SK-N-MC (cell line): Measurements from ENCODE around the gene POP4.

Experiments used
- DNase-seq: peaks from one replicate; pipeline ENCODE4 v3.0.0-alpha.2; 2011; ENCODE audit warnings: low read depth, low spot score
- H3K27ac ChIP-seq: fragments of 200-600 bp; sonication (generic); 2 replicates; pipeline ENCODE4 v1.5.1; 2016; ENCODE audit warnings: mixed run types
- H3K36me3 ChIP-seq: fragments of 200-600 bp; sonication (generic); 2 replicates; pipeline ENCODE4 v1.6.1; 2017; ENCODE audit warnings: antibody characterized with exemption, low read length, mixed read lengths; ENCODE audit not compliant: insufficient read depth
- H3K4me3 ChIP-seq: fragments of 200-600 bp; sonication (generic); 2 replicates; pipeline ENCODE4 v1.5.1; 2016
- H3K9ac ChIP-seq: fragments of 200-600 bp; sonication (generic); 2 replicates; pipeline ENCODE4 v1.8.0; 2017; ENCODE audit warnings: mixed run types, mixed read lengths; ENCODE audit not compliant: insufficient read length
- H3K9me3 ChIP-seq: fragments of 200-600 bp; sonication (generic); 2 replicates; pipeline ENCODE4 v1.6.1; 2017; ENCODE audit warnings: low read depth, mild to moderate bottlenecking, antibody characterized with exemption, low read length, moderate library complexity, mixed read lengths
- EZH2 ChIP-seq: fragments of 200-600 bp; sonication (generic); IDR thresholded peaks from one replicate; pipeline ENCODE4 v1.6.1; 2017; ENCODE audit warnings: antibody characterized with exemption
- FOXP2 ChIP-seq: optimal IDR thresholded peaks from 2 replicates; pipeline ENCODE3; 2011; ENCODE audit warnings: mild to moderate bottlenecking, moderate library complexity; ENCODE audit not compliant: insufficient read depth; ENCODE audit errors: extremely low read length, control extremely low read depth
- POLR2AphosphoS5 ChIP-seq: IDR thresholded peaks from 2 replicates; pipeline ENCODE4 v1.6.1; 2012; ENCODE audit warnings: mild to moderate bottlenecking, low read depth, low read length, borderline replicate concordance

The POP4 gene

GRCh38 chr19:29574510-29574909 lies 31.6 kb upstream of the POP4 start:
- Histone ChIP-seq H3K4me3 (no peak overlapping the region), H3K36me3 (no peaks in the 10 kb centered on the region), H3K9me3 (no peaks in the 10 kb centered on the region), H3K27ac (no peak overlapping the region), H3K9ac (no peak overlapping the region)
- no peak for DNase-seq
- no peak for TF ChIP-seq EZH2
- no peak for TF ChIP-seq FOXP2
- TF ChIP-seq POLR2AphosphoS5, result no peak

- Histone ChIP-seq H3K4me3 (no peak overlapping the region), H3K36me3 (no peaks in the 10 kb centered on the region), H3K9ac (no peak overlapping the region), H3K27ac (no peak overlapping the region), H3K9me3 (no peaks in the 10 kb centered on the region)
- no peak for DNase-seq
- no peak for TF ChIP-seq FOXP2
- TF ChIP-seq POLR2AphosphoS5, result no peak
- no peak for TF ChIP-seq EZH2
Observed at GRCh38 chr19:29576046-29576606, 30.0 kb upstream of the POP4 start.

- TF ChIP-seq EZH2 (no peak), POLR2AphosphoS5 (no peak), FOXP2 (no peak)
- no peak overlapping the region for H3K27ac ChIP-seq
- no peaks in the 10 kb centered on the region for H3K9me3 ChIP-seq
- no peak overlapping the region for H3K9ac ChIP-seq
- no peak overlapping the region for H3K4me3 ChIP-seq
- DNase-seq, result no peak
- no peaks in the 10 kb centered on the region for H3K36me3 ChIP-seq
Observed at GRCh38 chr19:29576761-29577648, 29.1 kb upstream of the POP4 start.

GRCh38 chr19:29577649-29577963 lies 28.5 kb upstream of the POP4 start:
- no peak for DNase-seq
- TF ChIP-seq FOXP2 (no peak), POLR2AphosphoS5 (no peak), EZH2 (no peak)
- Histone ChIP-seq H3K4me3 (no peak overlapping the region), H3K27ac (no peak overlapping the region), H3K36me3 (no peaks in the 10 kb centered on the region), H3K9me3 (no peaks in the 10 kb centered on the region), H3K9ac (no peak overlapping the region)

GRCh38 chr19:29578349-29578748 lies 27.7 kb upstream of the POP4 start:
- Histone ChIP-seq H3K4me3 (no peak overlapping the region), H3K27ac (no peak overlapping the region), H3K9me3 (no peaks in the 10 kb centered on the region), H3K36me3 (no peaks in the 10 kb centered on the region), H3K9ac (no peak overlapping the region)
- DNase-seq, result no peak
- TF ChIP-seq EZH2, result no peak
- TF ChIP-seq POLR2AphosphoS5, result no peak
- TF ChIP-seq FOXP2, result no peak

GRCh38 chr19:29579308-29579910 lies 26.7 kb upstream of the POP4 start:
- no peaks in the 10 kb centered on the region for H3K36me3 ChIP-seq
- no peak overlapping the region for H3K9ac ChIP-seq
- H3K27ac ChIP-seq, result no peak overlapping the region

GRCh38 chr19:29581398-29581797 lies 24.7 kb upstream of the POP4 start:
- DNase-seq, result no peak
- Histone ChIP-seq H3K9ac (no peak overlapping the region), H3K9me3 (no peaks in the 10 kb centered on the region), H3K4me3 (no peak overlapping the region), H3K27ac (no peak overlapping the region), H3K36me3 (no peaks in the 10 kb centered on the region)
- TF ChIP-seq POLR2AphosphoS5 (no peak), FOXP2 (no peak), EZH2 (no peak)

More at GRCh38 chr19:29579308-29579910, 26.7 kb upstream of the POP4 start:
- Histone ChIP-seq H3K9me3 (no peaks in the 10 kb centered on the region), H3K4me3 (no peak overlapping the region)
- no peak for TF ChIP-seq POLR2AphosphoS5
- TF ChIP-seq FOXP2, result no peak
- TF ChIP-seq EZH2, result no peak
- no peak for DNase-seq

GRCh38 chr19:29583196-29583999 lies 22.7 kb upstream of the POP4 start:
- H3K36me3 ChIP-seq, result no peaks in the 10 kb centered on the region
- TF ChIP-seq POLR2AphosphoS5 (no peak), FOXP2 (no peak), EZH2 (no peak)
- no peak overlapping the region for H3K9ac ChIP-seq
- H3K9me3 ChIP-seq, result no peaks in the 10 kb centered on the region
- H3K4me3 ChIP-seq, result no peak overlapping the region
- H3K27ac ChIP-seq, result no peak overlapping the region
- DNase-seq, result no peak
